C4-2B (cell line): ENCODE measurements around the gene BCKDHA.

Experiments
- H3K27ac ChIP-seq: fragments of 450-650 bp; 2 replicates; pipeline ENCODE4 v1.5.1; 2017
- ZFX ChIP-seq: fragments of 450-650 bp; IDR thresholded peaks from 2 replicates; pipeline ENCODE4 v1.6.1; 2017
- TF ChIP-seq, protein P1 (sequence below): fragments of 450-650 bp; conservative IDR thresholded peaks from 2 replicates; pipeline ENCODE4 v1.5.1; 2017; ENCODE audit warnings: mild to moderate bottlenecking

The BCKDHA gene

DNA sequence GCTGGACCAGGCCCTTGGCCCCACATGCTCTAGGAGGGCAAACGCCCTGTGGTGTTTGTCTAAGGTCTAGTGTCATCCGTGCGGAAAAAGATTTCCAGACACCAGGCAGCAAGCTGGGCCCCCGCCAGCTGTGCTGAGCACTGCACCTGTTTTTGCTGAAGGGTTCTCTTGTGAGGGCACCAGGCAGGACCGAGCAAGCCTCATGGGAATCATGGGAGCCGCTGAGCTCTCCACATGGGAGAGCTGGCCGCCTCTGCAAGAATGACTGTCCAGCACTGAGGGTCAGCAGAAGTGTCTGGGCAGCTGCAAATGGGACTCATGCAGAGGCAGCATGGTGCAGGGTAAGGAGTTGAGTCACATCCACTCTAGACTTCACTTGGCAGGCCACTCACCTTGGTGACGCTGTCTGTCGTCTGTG, 17.5 kb downstream of the BCKDHA start:
- TF ChIP-seq, protein P1, sequence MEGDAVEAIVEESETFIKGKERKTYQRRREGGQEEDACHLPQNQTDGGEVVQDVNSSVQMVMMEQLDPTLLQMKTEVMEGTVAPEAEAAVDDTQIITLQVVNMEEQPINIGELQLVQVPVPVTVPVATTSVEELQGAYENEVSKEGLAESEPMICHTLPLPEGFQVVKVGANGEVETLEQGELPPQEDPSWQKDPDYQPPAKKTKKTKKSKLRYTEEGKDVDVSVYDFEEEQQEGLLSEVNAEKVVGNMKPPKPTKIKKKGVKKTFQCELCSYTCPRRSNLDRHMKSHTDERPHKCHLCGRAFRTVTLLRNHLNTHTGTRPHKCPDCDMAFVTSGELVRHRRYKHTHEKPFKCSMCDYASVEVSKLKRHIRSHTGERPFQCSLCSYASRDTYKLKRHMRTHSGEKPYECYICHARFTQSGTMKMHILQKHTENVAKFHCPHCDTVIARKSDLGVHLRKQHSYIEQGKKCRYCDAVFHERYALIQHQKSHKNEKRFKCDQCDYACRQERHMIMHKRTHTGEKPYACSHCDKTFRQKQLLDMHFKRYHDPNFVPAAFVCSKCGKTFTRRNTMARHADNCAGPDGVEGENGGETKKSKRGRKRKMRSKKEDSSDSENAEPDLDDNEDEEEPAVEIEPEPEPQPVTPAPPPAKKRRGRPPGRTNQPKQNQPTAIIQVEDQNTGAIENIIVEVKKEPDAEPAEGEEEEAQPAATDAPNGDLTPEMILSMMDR, result no peak
- no peak for TF ChIP-seq ZFX

DNA sequence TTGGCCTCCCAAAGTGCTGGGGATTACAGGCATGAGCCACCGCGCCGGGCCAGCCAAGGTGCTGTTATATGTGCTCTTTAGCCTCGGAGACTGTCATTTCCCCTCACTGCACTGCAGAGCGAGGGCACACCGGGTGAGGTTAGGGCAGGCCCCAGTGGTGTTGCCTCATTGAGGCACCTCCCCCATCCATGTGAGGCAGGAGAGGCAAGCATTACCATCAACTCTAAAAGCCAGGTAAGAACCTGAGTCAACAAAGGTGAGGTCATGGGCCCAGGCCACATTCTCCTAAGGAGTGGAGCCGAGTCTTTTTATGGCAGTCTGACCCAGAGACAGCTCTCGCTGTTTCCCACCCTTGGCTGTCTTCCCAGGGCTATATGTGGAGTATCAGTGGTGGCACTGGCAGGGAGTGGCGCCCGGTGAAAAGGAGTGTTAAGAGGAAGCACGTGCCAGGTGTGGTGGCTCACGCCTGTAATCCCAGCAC, 18.6 kb downstream of the BCKDHA start:
- TF ChIP-seq ZFX, result no peak
- TF ChIP-seq, protein P1, result no peak
- no peak overlapping the region for H3K27ac ChIP-seq

More for the DNA sequence above, 17.5 kb downstream of the BCKDHA start:
- H3K27ac ChIP-seq, result no peak overlapping the region

DNA sequence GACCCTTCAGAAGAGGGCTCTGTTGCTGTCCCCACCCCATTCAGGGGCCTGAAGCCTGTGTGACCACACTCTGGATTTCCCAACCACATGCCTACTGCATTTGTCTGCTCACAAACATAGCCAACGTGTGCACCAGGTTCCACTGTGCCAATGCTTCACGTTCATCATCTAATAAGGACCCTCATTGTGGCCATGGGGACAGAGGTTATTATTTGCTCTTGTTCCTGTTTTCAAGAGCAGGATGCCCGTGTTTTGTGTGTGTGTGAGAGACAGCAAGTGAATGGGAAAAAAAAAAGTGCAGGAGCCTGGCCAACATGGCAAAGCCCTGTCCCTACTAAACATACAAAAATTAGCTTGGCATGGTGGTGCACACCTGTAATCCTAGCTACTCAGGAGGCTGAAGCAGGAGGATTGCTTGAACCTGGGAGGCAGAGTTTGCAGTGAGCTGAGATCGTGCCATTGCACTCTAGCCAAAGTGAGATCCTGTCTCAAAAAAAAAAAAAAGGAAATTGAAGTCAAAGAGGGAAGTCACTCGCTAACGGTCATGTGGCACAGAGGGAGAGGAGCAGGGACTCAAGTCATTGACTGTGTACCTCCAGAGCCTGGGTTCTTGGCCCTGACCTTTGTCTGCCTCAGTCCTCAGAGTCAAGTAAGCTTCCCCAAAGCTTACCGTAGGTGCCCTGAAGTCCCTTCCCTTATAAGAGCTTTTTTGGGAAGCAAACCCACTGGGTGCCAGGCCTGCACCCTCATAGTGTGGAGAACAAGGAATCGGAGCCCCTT, 22.7 kb downstream of the BCKDHA start:
- TF ChIP-seq, protein P1, result no peak
- TF ChIP-seq ZFX, result no peak
- H3K27ac ChIP-seq, result no peak overlapping the region

DNA sequence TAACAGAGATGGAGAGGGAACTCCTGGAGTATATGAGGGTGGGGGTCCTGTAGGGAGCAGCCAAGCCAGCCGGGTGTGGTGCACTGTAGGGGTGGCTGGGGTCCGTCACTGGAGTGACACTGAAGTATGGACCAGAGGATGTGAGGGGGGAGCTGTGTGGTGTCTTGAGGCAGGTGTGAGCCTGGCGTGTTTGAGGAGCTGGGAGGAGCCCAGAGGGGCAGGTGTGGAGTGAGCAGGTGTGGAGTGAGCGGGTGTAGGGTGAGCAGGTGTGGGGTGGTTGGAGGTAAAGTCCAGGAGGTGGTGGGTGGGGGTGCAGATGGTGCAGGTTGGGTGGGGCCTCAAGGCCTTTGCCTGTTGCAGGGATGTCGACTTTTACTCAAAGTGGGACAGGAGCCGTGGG, 23.7 kb downstream of the BCKDHA start:
- TF ChIP-seq ZFX, result no peak
- TF ChIP-seq, protein P1, result no peak
- H3K27ac ChIP-seq, result no peak overlapping the region

DNA sequence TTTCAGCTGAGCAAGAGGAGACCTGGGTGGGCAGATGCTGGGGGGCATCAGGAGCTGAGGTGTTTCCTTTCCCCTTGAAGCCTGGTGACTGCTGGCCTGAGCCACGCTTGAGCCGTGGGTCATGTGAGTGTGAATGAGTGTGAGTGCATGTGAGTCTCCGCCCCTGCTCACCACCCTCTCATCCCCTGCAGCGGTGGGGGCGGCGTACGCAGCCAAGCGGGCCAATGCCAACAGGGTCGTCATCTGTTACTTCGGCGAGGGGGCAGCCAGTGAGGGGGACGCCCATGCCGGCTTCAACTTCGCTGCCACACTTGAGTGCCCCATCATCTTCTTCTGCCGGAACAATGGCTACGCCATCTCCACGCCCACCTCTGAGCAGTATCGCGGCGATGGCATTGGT, 24.4 kb downstream of the BCKDHA start:
- TF ChIP-seq ZFX, result no peak
- TF ChIP-seq, protein P1, result no peak
- no peak overlapping the region for H3K27ac ChIP-seq

DNA sequence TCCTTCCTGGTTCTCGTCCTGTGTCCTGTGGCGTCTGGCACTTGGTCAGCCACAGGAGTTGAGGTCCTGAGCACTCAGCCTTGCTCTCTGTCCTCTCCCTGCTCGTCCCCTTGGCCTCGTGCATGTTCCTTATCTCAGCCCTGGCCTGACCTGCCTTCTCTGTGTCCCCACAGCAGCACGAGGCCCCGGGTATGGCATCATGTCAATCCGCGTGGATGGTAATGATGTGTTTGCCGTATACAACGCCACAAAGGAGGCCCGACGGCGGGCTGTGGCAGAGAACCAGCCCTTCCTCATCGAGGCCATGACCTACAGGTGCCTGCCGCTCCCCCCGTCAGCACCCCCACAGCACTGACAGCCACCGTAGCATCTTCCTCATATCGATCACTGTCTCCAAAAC, 24.8 kb downstream of the BCKDHA start:
- no peak for TF ChIP-seq ZFX
- TF ChIP-seq, protein P1, result no peak
- no peak overlapping the region for H3K27ac ChIP-seq

DNA sequence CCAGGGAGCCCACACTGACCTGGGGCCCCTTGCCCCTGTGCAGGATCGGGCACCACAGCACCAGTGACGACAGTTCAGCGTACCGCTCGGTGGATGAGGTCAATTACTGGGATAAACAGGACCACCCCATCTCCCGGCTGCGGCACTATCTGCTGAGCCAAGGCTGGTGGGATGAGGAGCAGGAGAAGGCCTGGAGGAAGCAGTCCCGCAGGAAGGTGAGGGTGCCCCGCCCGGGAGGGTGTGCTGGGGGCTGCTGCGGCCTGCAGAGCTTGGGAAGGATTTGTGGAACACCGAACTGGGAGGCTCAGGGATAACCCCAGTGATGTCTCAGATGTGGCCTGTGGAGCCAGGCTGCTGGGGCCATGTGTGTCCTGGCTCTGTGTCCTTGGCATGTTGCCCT, 25.3 kb downstream of the BCKDHA start:
- TF ChIP-seq, protein P1, result no peak
- TF ChIP-seq ZFX, result no peak
- no peak overlapping the region for H3K27ac ChIP-seq
